ENCODE results near the gene FCRLB. TPM values are rescaled to one million over a fixed set of nuclear protein-coding genes. Genes with fewer than 3 reads are reported as not detected.
A peak's percentile ranks its signal among the peaks of the same experiment; 100 is the strongest.
"Not testable (repeated sequence)": the region's sequence is repeated elsewhere in the genome, so short reads cannot be mapped to it uniquely, and the experiment has no call there.

The FCRLB gene
- 0.45 and 0.51 TPM in 2 replicates for total RNA-seq (2014; rRNA removed; shearing (Covaris generic))

- DNase-seq (ENCODE audit: low spot score): no peak
These were observed at the start of gene FCRLB for GRCh38 chr1:161720956-161721737. Gene FCRLB, plus strand, starts transcription at chr1:161721544. Its CDS starts 1,129 bp downstream, at chr1:161722673.

- not testable (repeated sequence) for DNase-seq (ENCODE audit: low spot score)
These were observed 47.9 kb upstream of the FCRLB start for GRCh38 chr1:161673437-161673836.

- DNase-seq (ENCODE audit: low spot score): not testable (repeated sequence)
These were observed 46.9 kb upstream of the FCRLB start for GRCh38 chr1:161674447-161674846.

GRCh38 chr1:161674908-161675307, 46.4 kb upstream of the FCRLB start:
- DNase-seq (ENCODE audit: low spot score): not testable (repeated sequence)

- no peak for DNase-seq (ENCODE audit: low spot score)
These were observed 44.9 kb upstream of the FCRLB start for GRCh38 chr1:161676441-161676840.

- no peak for DNase-seq (ENCODE audit: low spot score)
These were observed 44.2 kb upstream of the FCRLB start for GRCh38 chr1:161676958-161677689.

- DNase-seq (ENCODE audit: low spot score): no peak
These were observed 42.8 kb upstream of the FCRLB start for GRCh38 chr1:161678500-161678899.

GRCh38 chr1:161681879-161682278, 39.5 kb upstream of the FCRLB start:
- DNase-seq (ENCODE audit: low spot score): no peak

GRCh38 chr1:161688946-161689345, 32.4 kb upstream of the FCRLB start:
- no peak for DNase-seq (ENCODE audit: low spot score)

GRCh38 chr1:161691846-161692245, 29.5 kb upstream of the FCRLB start:
- DNase-seq (ENCODE audit: low spot score): no peak

- not testable (repeated sequence) for DNase-seq (ENCODE audit: low spot score)
These were observed 28.2 kb upstream of the FCRLB start for GRCh38 chr1:161693020-161693712.

- not testable (repeated sequence) for DNase-seq (ENCODE audit: low spot score)
These were observed 23.0 kb upstream of the FCRLB start for GRCh38 chr1:161698302-161698701.

- DNase-seq (ENCODE audit: low spot score): no peak
These were observed 19.1 kb upstream of the FCRLB start for GRCh38 chr1:161702250-161702649.

- DNase-seq (ENCODE audit: low spot score): no peak
These were observed 15.8 kb upstream of the FCRLB start for GRCh38 chr1:161705537-161705936.

GRCh38 chr1:161706113-161706481, 15.2 kb upstream of the FCRLB start:
- DNase-seq (ENCODE audit: low spot score): no peak

GRCh38 chr1:161706482-161707347, 14.6 kb upstream of the FCRLB start, which contains the start of gene FCRLA:
Gene FCRLA, plus strand, starts transcription at chr1:161707229. Its CDS starts 36 bp downstream, at chr1:161707265.
- peak; percentile 61 for DNase-seq (ENCODE audit: low spot score)

GRCh38 chr1:161707503-161707902, 13.8 kb upstream of the FCRLB start:
- no peak for DNase-seq (ENCODE audit: low spot score)

- DNase-seq (ENCODE audit: low spot score): no peak
These were observed 12.0 kb upstream of the FCRLB start for GRCh38 chr1:161709373-161709772.

GRCh38 chr1:161710560-161710959, 10.8 kb upstream of the FCRLB start:
- DNase-seq (ENCODE audit: low spot score): no peak

- DNase-seq (ENCODE audit: low spot score): no peak
These were observed 2.6 kb upstream of the FCRLB start for GRCh38 chr1:161718559-161719324.

- DNase-seq (ENCODE audit: low spot score): no peak
These were observed 2.1 kb upstream of the FCRLB start for GRCh38 chr1:161719325-161719611.
